Measurements from ENCODE around the gene CAVIN3. TPM values are rescaled to one million over a fixed set of nuclear protein-coding genes. Genes with fewer than 3 reads are reported as not detected.

CAVIN3 gene
- total RNA-seq, 8 experiments from 2014 or later, result 0.16 to 20.7 (median 0.84) TPM

DNA sequence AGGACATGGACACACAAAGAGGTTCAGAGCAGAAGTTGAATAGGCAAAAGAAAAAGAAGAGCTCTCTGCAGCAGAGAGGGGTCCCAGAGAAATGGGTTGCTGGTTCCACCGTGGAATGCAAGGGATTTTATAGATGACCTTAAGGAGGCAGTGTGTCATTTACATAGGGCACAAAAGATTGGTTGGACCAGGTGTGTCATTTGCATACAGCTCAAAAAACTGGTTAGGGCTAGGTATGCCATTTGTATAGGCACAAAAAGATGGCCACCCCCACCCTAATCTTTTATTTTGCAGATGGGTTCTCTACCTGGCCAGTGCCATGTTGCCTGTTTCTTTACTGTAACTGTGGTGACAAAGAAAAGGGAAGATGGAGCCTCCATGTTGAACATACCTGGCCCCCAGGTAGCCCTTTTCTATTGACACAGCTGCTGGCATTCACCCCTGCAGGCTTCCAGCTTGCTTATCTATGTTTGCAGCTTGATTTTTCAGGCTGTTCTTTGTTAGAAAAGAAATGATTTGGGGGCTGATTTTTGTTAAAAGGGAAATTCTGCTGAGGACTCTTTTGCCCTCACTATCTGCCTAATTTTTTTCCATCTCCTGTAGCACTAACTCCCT lies 3.1 kb upstream of the CAVIN3 start:
- ATAC-seq (replicated peaks in 6 of 8), result no peak
- no peak overlapping the region for H3K27ac ChIP-seq
- H3K4me1 ChIP-seq (replicated peaks in 1 of 2), result peaks cover 0 to 10% of the 10 kb centered on the region in 2 donors
- no peak overlapping the region for H3K4me3 ChIP-seq
- in situ Hi-C loops (cut with MboI; ENCODE audit: low pct_unique_long_range_greater_than_20kb in 2 of 9, low sequenced_read_pairs in 9 of 9, unreplicated experiment in 9 of 9), result loop anchor here in 2 of 9 experiments (25.0 kb wide), 2 partner anchors 286 to 311 kb away; partner anchors contain the start of genes OR56A1 (in 1 of the 2) and OR56A4 (in 1 of the 2)
- WGBS, 10 experiments, result 14 to 100% (median 38%) methylated on average over 1 of the region's 1 CpG; no CpG with 5 or more reads in 5 of the 10 experiments

DNA sequence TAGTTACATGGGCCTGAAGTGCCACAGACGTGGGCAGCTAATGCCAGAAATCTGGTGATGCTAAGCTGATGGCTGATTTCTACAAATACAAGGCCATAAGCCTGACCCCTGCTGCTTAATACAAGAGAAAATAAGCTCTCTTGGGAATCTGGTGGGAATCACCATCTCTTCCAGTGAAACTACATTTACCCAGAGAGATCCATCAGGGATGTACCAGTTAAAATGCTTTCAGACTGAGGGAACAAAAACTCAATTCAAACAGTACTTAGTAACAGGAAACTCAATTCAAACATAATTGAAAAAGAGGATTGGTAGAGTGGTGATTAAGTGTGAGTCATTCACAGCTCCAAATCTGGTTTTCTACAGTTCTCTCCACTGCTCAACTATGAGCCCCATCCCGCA lies 1.7 kb upstream of the CAVIN3 start:
- peak in 4 of 8 experiments; percentile 25 to 71 (median 50) for ATAC-seq (replicated peaks in 6 of 8)
- 0 to 83% (median 31%) methylated on average over 1 of the region's 2 CpGs; no CpG with 5 or more reads in 6 of the 10 experiments for WGBS, 10 experiments
- in situ Hi-C loops (cut with MboI; ENCODE audit: low pct_unique_long_range_greater_than_20kb in 2 of 9, low sequenced_read_pairs in 9 of 9, unreplicated experiment in 9 of 9), result loop anchor here in 2 of 9 experiments (25.0 kb wide), 2 partner anchors 285 to 310 kb away; partner anchors contain the start of genes OR56A1 (in 1 of the 2) and OR56A4 (in 1 of the 2)
- no peak overlapping the region for H3K4me3 ChIP-seq
- peaks cover 0 to 10% of the 10 kb centered on the region in 2 donors for H3K4me1 ChIP-seq (replicated peaks in 1 of 2)
- no peak overlapping the region for H3K27ac ChIP-seq

DNA sequence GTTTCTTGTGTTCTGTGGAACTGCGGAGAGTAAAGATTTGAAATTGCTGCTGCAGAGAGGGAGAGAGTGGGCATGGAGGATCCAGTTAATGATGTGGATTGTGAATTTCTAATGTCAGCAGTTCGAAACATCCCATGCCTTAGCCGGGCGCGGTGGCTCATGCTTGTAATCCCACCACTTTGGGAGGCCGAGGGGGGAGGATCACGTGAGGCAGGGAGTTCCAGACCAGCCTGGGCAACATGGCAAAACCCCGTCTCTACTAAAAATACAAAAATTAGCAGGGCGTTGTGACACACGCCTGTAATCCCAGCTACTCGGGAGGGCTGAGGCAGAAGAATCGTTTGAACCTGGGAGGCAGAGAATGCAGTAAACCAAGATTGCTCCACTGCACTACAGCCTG lies 1.1 kb upstream of the CAVIN3 start:
- WGBS, 10 experiments, result 0 to 98% (median 83%) methylated on average over 1 to 8 of the region's 12 CpGs; no CpG with 5 or more reads in 1 of the 10 experiments
- no peak for ATAC-seq (replicated peaks in 6 of 8)
- Histone ChIP-seq H3K27ac (no peak overlapping the region), H3K4me3 (no peak overlapping the region), H3K4me1 (replicated peaks in 1 of 2) (peaks cover 0 to 10% of the 10 kb centered on the region in 2 donors)
- in situ Hi-C loops (cut with MboI; ENCODE audit: low pct_unique_long_range_greater_than_20kb in 2 of 9, low sequenced_read_pairs in 9 of 9, unreplicated experiment in 9 of 9), result loop anchor here in 2 of 9 experiments (25.0 kb wide), 2 partner anchors 284 to 309 kb away; partner anchors contain the start of genes OR56A1 (in 1 of the 2) and OR56A4 (in 1 of the 2)

DNA sequence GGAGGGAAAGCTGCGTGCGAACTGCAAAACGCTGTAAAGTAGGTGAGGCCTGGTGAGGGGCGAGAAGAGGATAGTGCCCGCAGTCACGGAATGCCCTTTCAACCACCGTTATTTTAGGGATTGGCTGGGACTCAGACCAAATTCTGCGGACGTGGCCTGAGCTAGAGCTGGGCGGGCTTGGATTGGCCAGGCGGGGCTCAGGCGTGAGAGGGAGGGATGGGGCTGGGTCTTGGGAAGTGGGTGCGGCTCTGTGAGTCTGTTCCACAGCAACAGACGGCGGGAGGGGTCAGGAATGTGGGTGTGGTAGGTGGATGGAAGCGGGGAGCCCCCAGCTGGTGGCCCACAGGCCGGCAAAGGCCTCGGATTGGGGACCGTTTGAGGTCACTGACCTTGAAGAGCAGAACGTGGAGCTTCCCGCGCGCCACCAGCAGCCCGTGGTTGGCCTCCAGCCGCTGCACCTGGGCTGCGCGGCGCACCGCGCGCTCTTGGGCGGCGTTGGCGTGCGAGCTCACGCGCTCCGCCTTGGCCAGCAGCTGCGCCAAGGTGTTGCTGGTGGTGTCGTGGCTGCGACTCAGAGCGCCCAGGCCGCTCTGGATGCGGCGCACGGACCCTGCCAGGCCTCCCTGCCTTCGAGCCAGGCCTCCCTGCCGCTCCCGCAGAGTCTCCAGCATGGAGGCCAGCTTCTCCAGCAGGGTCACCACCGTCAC lies 444 bp downstream of the CAVIN3 start:
- whole genome bisulfite sequencing, 10 experiments, result 0 to 100% (median 7%) methylated on average over 1 to 10 of the region's 50 CpGs; no CpG with 5 or more reads in 3 of the 10 experiments
- ATAC-seq (replicated peaks in 6 of 8), result peak in 7 of 8 experiments; percentile 15 to 84 (median 41)
- Histone ChIP-seq H3K4me1 (replicated peaks in 1 of 2) (peaks cover 0 to 10% of the 10 kb centered on the region in 2 donors), H3K27ac (no peak overlapping the region), H3K4me3 (no peak overlapping the region)
- in situ Hi-C loops (cut with MboI; ENCODE audit: low pct_unique_long_range_greater_than_20kb in 2 of 9, low sequenced_read_pairs in 9 of 9, unreplicated experiment in 9 of 9), result loop anchor here in 2 of 9 experiments (25.0 kb wide), 2 partner anchors 283 to 308 kb away; partner anchors contain the start of genes OR56A1 (in 1 of the 2) and OR56A4 (in 1 of the 2)

DNA sequence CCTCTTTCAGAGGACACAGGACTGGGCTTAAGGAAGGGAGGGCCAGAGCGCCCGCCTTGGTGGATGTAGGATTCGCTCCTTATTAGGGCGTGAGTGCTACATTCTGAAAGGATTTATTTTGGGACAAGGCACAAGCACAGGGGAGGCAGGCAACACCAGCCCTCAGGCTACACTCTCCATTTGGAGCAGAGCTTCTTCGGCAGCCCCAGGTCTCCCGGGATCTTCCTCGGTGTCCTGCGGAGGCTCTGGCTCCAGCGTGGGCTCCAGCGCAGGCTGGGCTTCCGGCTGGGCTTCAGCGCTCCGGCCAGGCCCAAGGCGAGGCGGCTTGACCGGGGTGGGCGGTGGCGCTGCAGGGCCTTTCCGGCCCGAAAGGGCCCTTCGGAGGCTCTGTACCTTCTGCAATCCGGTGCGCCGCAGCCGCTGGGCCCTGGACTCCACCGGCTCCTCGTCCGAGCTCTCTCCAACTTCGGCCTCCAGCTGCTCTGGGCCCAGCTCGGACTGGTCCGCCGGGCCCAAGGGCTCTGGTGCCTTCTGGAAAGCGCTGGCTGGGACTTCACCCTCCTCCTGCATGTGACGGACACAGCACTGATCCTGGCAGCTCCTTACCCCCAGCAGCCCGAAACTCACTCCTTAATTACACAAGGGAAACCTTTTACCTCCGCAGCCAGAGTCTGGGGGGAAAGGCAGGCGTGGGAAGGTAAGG lies 1.1 kb downstream of the CAVIN3 start:
- in situ Hi-C loops (cut with MboI; ENCODE audit: low pct_unique_long_range_greater_than_20kb in 2 of 9, low sequenced_read_pairs in 9 of 9, unreplicated experiment in 9 of 9), result loop anchor here in 2 of 9 experiments (25.0 kb wide), 2 partner anchors 282 to 307 kb away; partner anchors contain the start of genes OR56A1 (in 1 of the 2) and OR56A4 (in 1 of the 2)
- Histone ChIP-seq H3K4me1 (replicated peaks in 1 of 2) (peaks cover 0 to 10% of the 10 kb centered on the region in 2 donors), H3K4me3 (no peak overlapping the region), H3K27ac (no peak overlapping the region)
- 0 to 68% (median 24%) methylated on average over 4 to 15 of the region's 37 CpGs; no CpG with 5 or more reads in 6 of the 10 experiments for WGBS, 10 experiments
- ATAC-seq (replicated peaks in 6 of 8), result peak in 3 of 8 experiments; percentile 25 to 45 (median 27)

DNA sequence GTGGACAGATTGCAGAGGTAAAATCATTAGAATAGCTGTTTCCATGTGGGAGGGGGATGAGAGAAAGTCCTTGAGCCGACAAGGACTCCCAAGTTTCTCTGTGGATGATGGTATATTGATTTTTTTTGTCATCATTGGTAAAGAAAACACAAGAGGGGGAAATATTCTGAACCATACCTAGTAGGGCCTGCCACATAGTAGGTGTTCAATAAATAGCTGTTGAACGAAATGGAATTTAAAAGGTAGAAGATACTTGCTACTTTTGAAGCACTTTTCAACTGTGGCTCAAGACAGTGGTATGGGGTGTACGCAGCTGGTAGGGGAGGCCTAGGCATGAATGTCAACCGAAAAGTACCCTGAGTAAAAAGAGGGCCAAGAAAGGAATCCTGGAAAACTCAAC lies 2.1 kb downstream of the CAVIN3 start:
- in situ Hi-C loops (cut with MboI; ENCODE audit: low pct_unique_long_range_greater_than_20kb in 2 of 9, low sequenced_read_pairs in 9 of 9, unreplicated experiment in 9 of 9), result loop anchor here in 2 of 9 experiments (25.0 kb wide), 2 partner anchors 281 to 306 kb away; partner anchors contain the start of genes OR56A1 (in 1 of the 2) and OR56A4 (in 1 of the 2)

DNA sequence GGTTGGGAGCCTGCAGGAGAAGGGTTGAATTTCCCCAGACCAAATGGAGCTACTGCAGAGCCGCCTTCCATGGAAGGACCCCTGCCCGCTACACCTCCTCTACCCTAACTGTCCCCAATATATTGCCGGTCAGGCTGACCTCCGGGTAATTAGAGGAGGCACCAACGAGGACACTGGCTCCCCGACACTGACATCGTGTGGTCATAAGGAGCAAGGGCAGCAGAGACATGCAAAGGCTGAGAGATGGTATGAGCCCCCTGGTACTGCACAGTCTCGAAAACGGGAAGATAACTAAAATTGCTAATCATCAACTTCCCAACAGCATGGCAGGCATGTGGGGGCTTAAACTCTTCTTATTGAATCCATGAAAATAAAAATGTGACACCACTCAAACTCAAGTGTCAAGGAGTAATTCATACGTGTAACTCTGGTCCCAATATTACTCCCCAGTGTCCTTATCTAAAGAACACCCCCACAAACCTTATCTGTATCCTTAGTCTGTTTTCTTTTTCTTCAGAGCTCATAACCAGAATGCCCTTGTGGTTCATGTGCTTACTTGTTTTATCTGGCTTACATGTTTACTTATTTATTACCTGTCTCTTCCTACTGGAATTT lies 4.4 kb downstream of the CAVIN3 start:
- H3K27ac ChIP-seq, result no peak overlapping the region
- peak; percentile 4 to 94 (median 84) for ATAC-seq (replicated peaks in 6 of 8)
- H3K4me3 ChIP-seq, result no peak overlapping the region
- in situ Hi-C loops (cut with MboI; ENCODE audit: low pct_unique_long_range_greater_than_20kb in 2 of 9, low sequenced_read_pairs in 9 of 9, unreplicated experiment in 9 of 9), result loop anchor here in 2 of 9 experiments (25.0 kb wide), 2 partner anchors 279 to 304 kb away; partner anchors contain the start of genes OR56A1 (in 1 of the 2) and OR56A4 (in 1 of the 2)
- peaks cover 0 to 7% of the 10 kb centered on the region in 2 donors for H3K4me1 ChIP-seq (replicated peaks in 1 of 2)
- 0 to 80% (median 24%) methylated on average over 1 to 9 of the region's 10 CpGs; no CpG with 5 or more reads in 4 of the 10 experiments for WGBS, 10 experiments

More for the DNA sequence above, 2.1 kb downstream of the CAVIN3 start:
- Histone ChIP-seq H3K4me3 (no peak overlapping the region), H3K4me1 (replicated peaks in 1 of 2) (peaks cover 0 to 10% of the 10 kb centered on the region in 2 donors), H3K27ac (no peak overlapping the region)
- WGBS, 10 experiments, result 40 to 100% (median 89%) methylated on average over 1 to 4 of the region's 4 CpGs
- no peak for ATAC-seq (replicated peaks in 6 of 8)

DNA sequence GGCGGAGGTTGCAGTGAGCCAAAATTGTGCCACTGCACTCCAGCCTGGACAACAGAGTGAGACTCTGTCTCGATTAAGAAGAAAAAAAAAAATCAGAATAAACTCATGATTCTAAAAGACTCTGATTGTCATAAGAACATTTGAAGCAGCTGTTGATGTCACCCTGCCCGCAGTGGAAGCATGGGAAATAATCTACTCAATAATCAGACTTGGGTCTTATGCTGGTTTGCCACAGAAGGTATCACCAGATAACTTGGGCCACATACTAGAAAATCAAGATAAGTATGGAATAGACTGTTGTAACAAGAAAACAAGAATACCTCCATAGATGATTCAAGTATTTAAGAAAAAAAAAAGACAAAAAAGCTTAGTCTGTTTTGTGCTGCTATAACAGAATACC lies 8.2 kb downstream of the CAVIN3 start:
- Histone ChIP-seq H3K4me1 (replicated peaks in 1 of 2) (no peaks in the 10 kb centered on the region), H3K27ac (no peak overlapping the region), H3K4me3 (no peak overlapping the region)
- ATAC-seq (replicated peaks in 6 of 8), result no peak
- WGBS, 10 experiments, result 60 to 100% (median 83%) methylated on average over 1 to 3 of the region's 3 CpGs
- in situ Hi-C loops (cut with MboI; ENCODE audit: low pct_unique_long_range_greater_than_20kb in 2 of 9, low sequenced_read_pairs in 9 of 9, unreplicated experiment in 9 of 9), result loop anchor here in 2 of 9 experiments (25.0 kb wide), 2 partner anchors 275 to 300 kb away; partner anchors contain the start of genes OR56A1 (in 1 of the 2) and OR56A4 (in 1 of the 2)

DNA sequence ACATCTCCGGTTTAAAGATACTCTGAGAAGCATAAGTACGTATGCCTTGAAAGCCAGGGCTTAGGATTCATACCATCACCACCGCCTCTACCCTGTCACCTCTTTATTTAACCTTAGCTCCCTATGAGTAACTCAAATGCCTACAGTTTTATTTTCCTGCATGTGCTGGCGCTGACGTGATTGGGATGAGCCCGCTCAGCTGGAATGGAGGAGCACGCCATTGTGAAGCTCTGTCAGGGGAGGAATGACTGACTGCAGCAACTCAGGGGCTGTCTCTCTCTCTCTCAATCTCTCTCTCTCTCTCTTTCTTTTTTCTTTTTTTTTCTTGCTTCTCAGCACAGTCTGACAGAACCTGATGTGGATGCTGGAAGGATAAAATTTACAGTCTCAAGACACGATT lies 12.4 kb downstream of the CAVIN3 start:
- Histone ChIP-seq H3K27ac (no peak overlapping the region), H3K4me1 (replicated peaks in 1 of 2) (peaks cover 6 to 9% of the 10 kb centered on the region in 2 donors), H3K4me3 (no peak overlapping the region)
- 11 to 83% (median 72%) methylated on average over 1 to 7 of the region's 8 CpGs for WGBS, 10 experiments
- ATAC-seq (replicated peaks in 6 of 8), result peak in 7 of 8 experiments; percentile 15 to 82 (median 75)
- in situ Hi-C loops (cut with MboI; ENCODE audit: low pct_unique_long_range_greater_than_20kb in 2 of 9, low sequenced_read_pairs in 9 of 9, unreplicated experiment in 9 of 9), result loop anchor here in 2 of 9 experiments (25.0 kb wide), 2 partner anchors 271 to 296 kb away; partner anchors contain the start of genes OR56A1 (in 1 of the 2) and OR56A4 (in 1 of the 2)

DNA sequence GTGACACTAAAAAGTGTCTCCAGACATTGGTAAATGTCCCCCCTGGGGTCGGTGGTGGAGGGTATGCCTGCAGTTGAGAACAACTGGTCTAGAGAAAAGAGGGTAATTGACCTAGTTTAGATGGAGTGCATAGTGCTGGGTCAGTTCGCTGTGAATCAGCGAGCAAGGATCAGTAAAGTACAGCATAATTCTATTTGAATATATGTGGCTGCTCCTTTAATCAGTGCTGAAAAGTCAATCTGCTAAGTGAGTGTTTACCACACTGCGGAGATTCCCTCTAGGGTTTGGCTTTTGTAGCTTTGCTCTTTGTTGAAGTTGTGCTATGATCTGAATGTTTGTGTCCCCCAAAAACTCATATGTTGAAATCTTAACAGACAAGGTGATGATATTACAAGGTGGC lies 15.0 kb downstream of the CAVIN3 start:
- ATAC-seq (replicated peaks in 6 of 8), result no peak
- Histone ChIP-seq H3K4me3 (no peak overlapping the region), H3K4me1 (replicated peaks in 1 of 2) (peaks cover 6 to 9% of the 10 kb centered on the region in 2 donors), H3K27ac (no peak overlapping the region)
- in situ Hi-C loops (cut with MboI; ENCODE audit: low pct_unique_long_range_greater_than_20kb in 2 of 9, low sequenced_read_pairs in 9 of 9, unreplicated experiment in 9 of 9), result loop anchor here in 2 of 9 experiments (25.0 kb wide), 2 partner anchors 268 to 293 kb away; partner anchors contain the start of genes OR56A1 (in 1 of the 2) and OR56A4 (in 1 of the 2)
- 50 to 82% (median 74%) methylated on average over 1 to 4 of the region's 4 CpGs; no CpG with 5 or more reads in 3 of the 10 experiments for WGBS, 10 experiments

DNA sequence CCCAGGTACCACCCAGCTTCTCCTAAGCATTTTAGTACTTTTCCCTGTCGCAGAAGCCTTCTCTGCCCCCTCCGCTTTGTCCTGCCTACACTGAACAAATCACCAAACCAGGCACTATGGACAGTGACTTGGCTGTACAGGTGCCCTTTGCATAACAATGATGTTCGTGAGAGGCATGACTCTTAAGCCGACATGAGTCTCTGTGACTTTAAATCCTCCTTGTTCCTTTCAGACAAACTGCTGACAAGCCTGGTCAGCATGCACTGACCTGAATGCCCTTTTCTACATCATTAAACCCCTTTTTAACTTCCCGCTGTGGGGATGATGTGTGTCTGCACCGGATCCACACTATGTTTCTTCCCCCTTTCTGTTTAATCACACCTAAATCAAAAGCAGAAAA lies 16.6 kb downstream of the CAVIN3 start:
- Histone ChIP-seq H3K4me3 (no peak overlapping the region), H3K4me1 (replicated peaks in 1 of 2) (peaks cover 6 to 9% of the 10 kb centered on the region in 2 donors), H3K27ac (no peak overlapping the region)
- in situ Hi-C loops (cut with MboI; ENCODE audit: low pct_unique_long_range_greater_than_20kb in 2 of 9, low sequenced_read_pairs in 9 of 9, unreplicated experiment in 9 of 9), result loop anchor here in 2 of 9 experiments (25.0 kb wide), 2 partner anchors 266 to 291 kb away; partner anchors contain the start of genes OR56A1 (in 1 of the 2) and OR56A4 (in 1 of the 2)
- WGBS, 10 experiments, result 0 to 60% (median 3%) methylated on average over 1 to 6 of the region's 6 CpGs; no CpG with 5 or more reads in 3 of the 10 experiments
- ATAC-seq (replicated peaks in 6 of 8), result peak in 5 of 8 experiments; percentile 28 to 80 (median 71)

All from motor neuron (in vitro differentiated cells).